Prostate gland (tissue), 2 donors: ENCODE measurements around the gene ADAD2. TPM values are rescaled to one million over a fixed set of nuclear protein-coding genes. Genes with fewer than 3 reads are reported as not detected.

ENCODE experiments used
- DNase-seq: peaks from one replicate; pipeline ENCODE4 v3.0.0-alpha.2; 2019; ENCODE audit warnings: low spot score
- H3K27ac ChIP-seq, 2 donors: fragments of 200-600 bp; sonication (generic); 2 replicates each; pipeline ENCODE4 v1.5.1; 2017 to 2019
- H3K27me3 ChIP-seq: fragments of 200-600 bp; sonication (generic); replicated peaks from 2 replicates; pipeline ENCODE4 v1.5.1; 2019; ENCODE audit not compliant: insufficient read depth
- H3K36me3 ChIP-seq, 2 donors: fragments of 200-600 bp; sonication (generic); 1 replicate in 1 of 2; 2 replicates in 1 of 2; pipeline versions ENCODE4 v1.5.1 to v1.8.1; 2017 to 2019
- H3K4me1 ChIP-seq: fragments of 200-600 bp; sonication (generic); replicated peaks from 2 replicates; pipeline ENCODE4 v1.5.1; 2019
- H3K4me3 ChIP-seq, 2 donors: fragments of 200-600 bp; sonication (generic); 2 replicates each; pipeline ENCODE4 v1.5.1; 2017 to 2019
- H3K9me3 ChIP-seq: fragments of 200-600 bp; sonication (generic); 2 replicates; pipeline ENCODE4 v1.5.1; 2017
- CTCF ChIP-seq, 4 experiments: fragments of 200-600 bp in 2 of 4; fragments of 450-650 bp in 2 of 4; sonication (generic) in 2 of 4; IDR thresholded peaks; 1 replicate in 3 of 4; 2 replicates in 1 of 4; pipeline ENCODE4 v1.5.1; 2016 to 2019; ENCODE audit warnings: antibody characterized with exemption in 4 of 4, mild to moderate bottlenecking in 2 of 4, moderate library complexity in 2 of 4
- POLR2A ChIP-seq: fragments of 450-650 bp; IDR thresholded peaks from one replicate; pipeline ENCODE4 v1.6.1; 2016; ENCODE audit warnings: antibody characterized with exemption, mild to moderate bottlenecking
- POLR2AphosphoS5 ChIP-seq: sonication (generic); formaldehyde crosslinking; IDR thresholded peaks from one replicate; pipeline ENCODE4 v1.6.1; 2017; ENCODE audit warnings: antibody characterized with exemption
- WGBS: methylation state at CpG from one replicate; pipeline ENCODE4 v1.1.5; 2018; 5-methylcytosine and 5-hydroxymethylcytosine counted together
- intact Hi-C: fragments of 100-400 bp; cut with DNase I; formaldehyde crosslinking; loops from one replicate; pipeline ENCODE4 v1.14.2; 2022
- total RNA-seq, 2 donors: library from RNA; depleted of rRNA; stranded (reverse); fragments of >200 nt; gene quantifications; one replicate each; pipeline ENCODE4 v1.1.0, GENCODE V29; 2016

ADAD2 gene
- total RNA-seq, 2 donors from 2014 or later: 0.91 to 47.7 TPM

- intact Hi-C loops: loop anchor here (5.0 to 10.0 kb wide), 2 partner anchors 92 to 214 kb away; partner anchors contain the start of gene NECAB2
- Histone ChIP-seq H3K4me1 (peaks cover 6% of the 10 kb centered on the region), H3K36me3 (peaks cover 9 to 25% of the 10 kb centered on the region in 2 donors), H3K9me3 (no peaks in the 10 kb centered on the region), H3K27ac (no peak overlapping the region), H3K4me3 (no peak overlapping the region), H3K27me3 (no peaks in the 10 kb centered on the region)
- WGBS: 87% methylated on average over 20 of the region's 28 CpGs
- TF ChIP-seq CTCF (IDR thresholded peaks at IDR 0.05): no peak
- TF ChIP-seq POLR2A: no peak
- no peak for TF ChIP-seq POLR2AphosphoS5
- DNase-seq: no peak
Observed at GRCh38 chr16:84178892-84179611, 11.9 kb upstream of the ADAD2 start.

GRCh38 chr16:84179612-84180320 is 11.2 kb upstream of the ADAD2 start:
- intact Hi-C loops: loop anchor here (5.0 to 10.0 kb wide), 2 partner anchors 92 to 215 kb away; partner anchors contain the start of gene NECAB2
- no peak overlapping the region for H3K27ac ChIP-seq
- no peak overlapping the region for H3K4me3 ChIP-seq
- no peak for DNase-seq
- no peaks in the 10 kb centered on the region for H3K27me3 ChIP-seq
- TF ChIP-seq POLR2A (no peak), POLR2AphosphoS5 (no peak), CTCF (IDR thresholded peaks at IDR 0.05) (no peak)
- no peaks in the 10 kb centered on the region for H3K9me3 ChIP-seq
- WGBS: 85% methylated on average over 30 of the region's 33 CpGs
- peaks cover 9 to 25% of the 10 kb centered on the region in 2 donors for H3K36me3 ChIP-seq
- H3K4me1 ChIP-seq: peaks cover 6% of the 10 kb centered on the region

GRCh38 chr16:84180519-84181140 is 10.3 kb upstream of the ADAD2 start:
- 86% methylated on average over 21 of the region's 21 CpGs for WGBS
- H3K9me3 ChIP-seq: no peaks in the 10 kb centered on the region
- no peak for TF ChIP-seq POLR2AphosphoS5
- TF ChIP-seq POLR2A: no peak
- no peak for TF ChIP-seq CTCF (IDR thresholded peaks at IDR 0.05)
- H3K4me3 ChIP-seq: no peak overlapping the region
- H3K36me3 ChIP-seq: peaks cover 9 to 25% of the 10 kb centered on the region in 2 donors
- intact Hi-C loops: no loop called here
- H3K4me1 ChIP-seq: peaks cover 6% of the 10 kb centered on the region
- DNase-seq: no peak
- H3K27me3 ChIP-seq: no peaks in the 10 kb centered on the region
- no peak overlapping the region for H3K27ac ChIP-seq

GRCh38 chr16:84181144-84181915 is 9.6 kb upstream of the ADAD2 start:
- no peaks in the 10 kb centered on the region for H3K27me3 ChIP-seq
- intact Hi-C loops: no loop called here
- H3K9me3 ChIP-seq: no peaks in the 10 kb centered on the region
- H3K36me3 ChIP-seq: peaks cover 9 to 25% of the 10 kb centered on the region in 2 donors
- WGBS: 90% methylated on average over 41 of the region's 41 CpGs
- no peak for DNase-seq
- no peak overlapping the region for H3K4me3 ChIP-seq
- H3K27ac ChIP-seq: no peak overlapping the region
- H3K4me1 ChIP-seq: peaks cover 6% of the 10 kb centered on the region
- TF ChIP-seq POLR2A (no peak), CTCF (IDR thresholded peaks at IDR 0.05) (no peak), POLR2AphosphoS5 (no peak)
